HCT116 (cell line): ENCODE results near the gene TGM4. TPM values are rescaled to one million over a fixed set of nuclear protein-coding genes. Genes with fewer than 3 reads are reported as not detected.

Experiments
- ATAC-seq: fragments of 200-7000 bp; cut with Tn5 transposase; 2 replicates; pipeline ENCODE4 v1.9.1; 2020; ENCODE audit warnings: mild to moderate bottlenecking, moderate library complexity
- BruUV-seq: library from RNA; stranded (reverse); fragments of 400-500 nt; replicated peaks from 2 replicates; lab custom pipeline; 2021; lab: Mats Ljungman, UMichigan
- CTCF ChIA-PET: fragments of 300-600 bp; sonication (Branson Sonifier 250); formaldehyde crosslinking; loops from one replicate; lab custom pipeline; 2021; ENCODE audit warnings: antibody characterized with exemption; lab: Charles Lee
- POLR2A ChIA-PET: fragments of 300-600, 350-600 bp; sonication (Branson Sonifier 250); formaldehyde crosslinking; loops from one replicate; lab custom pipeline; 2021; ENCODE audit warnings: antibody characterized with exemption; lab: Charles Lee
- RAD21 ChIA-PET, 2 experiments: fragments of 300-600 bp; sonication (Branson Sonifier 250); formaldehyde crosslinking; loops; one replicate each; lab custom pipeline; 2023; ENCODE audit warnings: low total read pairs in 2 of 2; ENCODE audit not compliant: uncharacterized antibody in 2 of 2, unreplicated experiment in 2 of 2, low non-redundant PET in 1 of 2; lab: Charles Lee
- DNase-seq: peaks from one replicate; pipeline ENCODE4 v3.0.0-alpha.2; 2010; ENCODE audit warnings: low read depth, low spot score
- H2AFZ ChIP-seq: fragments of 200-600 bp; shearing (Covaris generic), sonication (generic); 2 replicates; pipeline ENCODE4 v1.6.1; 2017; ENCODE audit warnings: low read depth, mixed run types, mixed read lengths, antibody characterized with exemption, low read length; ENCODE audit not compliant: poor library complexity, severe bottlenecking
- H3K27ac ChIP-seq: 2 replicates; pipeline ENCODE4 v1.5.1; 2012; ENCODE audit warnings: low read depth, low read length
- H3K27me3 ChIP-seq: fragments of 200-600 bp; sonication (generic); 2 replicates; pipeline ENCODE4 v1.6.1; 2016; ENCODE audit warnings: mixed run types, low read length, mixed read lengths; ENCODE audit not compliant: insufficient read depth
- H3K36me3 ChIP-seq, 2 experiments: fragments of 200-500 bp in 1 of 2; fragments of 200-600 bp in 1 of 2; sonication (Bioruptor generic) in 1 of 2; sonication (generic) in 1 of 2; 2 replicates each; pipeline versions ENCODE4 v1.5.1 to v1.6.1; 2014 to 2016; ENCODE audit warnings: low read length in 2 of 2, inconsistent platforms in 1 of 2, mixed read lengths in 1 of 2, mixed run types in 1 of 2; ENCODE audit not compliant: insufficient read depth in 2 of 2, control insufficient read depth in 1 of 2
- H3K4me1 ChIP-seq, 2 experiments: fragments of 200-600 bp in 1 of 2; sonication (generic) in 1 of 2; 2 replicates each; pipeline versions ENCODE4 v1.5.1 to v1.6.1; 2012 to 2017; ENCODE audit warnings: low read length in 2 of 2, inconsistent platforms in 1 of 2, mild to moderate bottlenecking in 1 of 2, mixed read lengths in 1 of 2, mixed run types in 1 of 2, moderate library complexity in 1 of 2; ENCODE audit not compliant: insufficient read depth in 2 of 2, control insufficient read depth in 1 of 2
- H3K4me2 ChIP-seq: fragments of 200-600 bp; sonication (generic); 2 replicates; pipeline ENCODE4 v1.6.1; 2017; ENCODE audit warnings: mixed run types, low read length, mixed read lengths
- H3K4me3 ChIP-seq, 2 experiments: fragments of 200-600 bp in 1 of 2; sonication (generic) in 1 of 2; replicated peaks in 1 of 2; 2 replicates each; pipeline ENCODE4 v1.5.1; 2011 to 2016; ENCODE audit warnings: low read length in 2 of 2, control low read depth in 1 of 2, low read depth in 1 of 2, mild to moderate bottlenecking in 1 of 2, mixed read lengths in 1 of 2, mixed run types in 1 of 2
- H3K79me2 ChIP-seq: fragments of 200-600 bp; sonication (generic); 2 replicates; pipeline ENCODE4 v1.6.1; 2017; ENCODE audit warnings: mild to moderate bottlenecking, mixed run types, low read length, moderate library complexity, mixed read lengths; ENCODE audit not compliant: insufficient read depth
- H3K9ac ChIP-seq: fragments of 200-600 bp; sonication (generic); 2 replicates; pipeline ENCODE4 v1.6.1; 2016; ENCODE audit warnings: low read length, mixed read lengths
- H3K9me2 ChIP-seq: fragments of 200-600 bp; sonication (generic), shearing (Covaris generic); 2 replicates; pipeline ENCODE4 v1.6.1; 2017; ENCODE audit warnings: mixed run types, mild to moderate bottlenecking, moderate library complexity; ENCODE audit not compliant: insufficient read depth
- H3K9me3 ChIP-seq, 2 experiments: fragments of 200-500 bp in 1 of 2; fragments of 200-600 bp in 1 of 2; sonication (Bioruptor generic) in 1 of 2; sonication (generic) in 1 of 2; 2 replicates each; pipeline ENCODE4 v1.6.1; 2014 to 2017; ENCODE audit warnings: low read length in 2 of 2, mixed read lengths in 2 of 2, inconsistent platforms in 1 of 2, low read depth in 1 of 2, mild to moderate bottlenecking in 1 of 2, mixed run types in 1 of 2, moderate library complexity in 1 of 2; ENCODE audit not compliant: control insufficient read depth in 1 of 2, insufficient read depth in 1 of 2
- H4K20me1 ChIP-seq: fragments of 200-600 bp; sonication (generic), shearing (Covaris generic); 2 replicates; pipeline ENCODE4 v1.6.1; 2017; ENCODE audit warnings: mixed run types, mild to moderate bottlenecking, moderate library complexity; ENCODE audit not compliant: insufficient read depth
- CBX3 ChIP-seq: IDR thresholded peaks from 2 replicates; pipeline ENCODE4 v1.6.1; 2012; ENCODE audit warnings: low read depth
- EZH2phosphoT487 ChIP-seq: fragments of 200-600 bp; IDR thresholded peaks from 2 replicates; pipeline ENCODE4 v1.6.1; 2018; ENCODE audit warnings: antibody characterized with exemption, borderline replicate concordance
- FOSL1 ChIP-seq: IDR thresholded peaks from 2 replicates; pipeline ENCODE4 v1.6.1; 2012; ENCODE audit warnings: low read depth
- POLR2A ChIP-seq: IDR thresholded peaks from 2 replicates; pipeline ENCODE4 v1.7.0; 2011; ENCODE audit warnings: borderline replicate concordance; ENCODE audit not compliant: insufficient read depth, insufficient read length; ENCODE audit errors: extremely low read depth
- SRF ChIP-seq: IDR thresholded peaks from 2 replicates; pipeline ENCODE4 v1.6.1; 2012; ENCODE audit warnings: low read depth
- ZNF274 ChIP-seq: fragments of 200-500 bp; sonication (Bioruptor generic); IDR thresholded peaks from 2 replicates; pipeline ENCODE4 v1.6.1; 2014; ENCODE audit warnings: mild to moderate bottlenecking, low read depth, low read length, inconsistent platforms
- intact Hi-C: fragments of 100-400 bp; cut with micrococcal nuclease; formaldehyde crosslinking; loops from 2 replicates; pipeline ENCODE4 v1.10.0; 2022
- total RNA-seq: library from RNA; stranded (reverse); gene quantifications from one replicate; pipeline ENCODE4 v1.2.1, GENCODE V29; 2021; ENCODE audit not compliant: unreplicated experiment
- TF ChIP-seq, protein P1 (sequence below): IDR thresholded peaks from 2 replicates; pipeline ENCODE4 v1.6.1; 2012
- TF ChIP-seq, protein P2 (sequence below), 3 experiments: fragments of 200-600 bp in 1 of 3; sonication (generic) in 1 of 3; IDR thresholded peaks in 2 of 3; conservative IDR thresholded peaks in 1 of 3; 2 replicates each; pipeline ENCODE4 v1.5.1; 2012 to 2017; ENCODE audit warnings: low read depth in 2 of 3, low read length in 2 of 3, antibody characterized with exemption in 1 of 3, borderline replicate concordance in 1 of 3, control low read depth in 1 of 3, mild to moderate bottlenecking in 1 of 3, mixed read lengths in 1 of 3, mixed run types in 1 of 3, moderate library complexity in 1 of 3; ENCODE audit not compliant: insufficient read depth in 1 of 3
- TF ChIP-seq, protein P3 (sequence below): IDR thresholded peaks from 2 replicates; pipeline ENCODE4 v1.6.1; 2012
- TF ChIP-seq, protein P4 (sequence below): IDR thresholded peaks from 2 replicates; pipeline ENCODE4 v1.6.1; 2011; ENCODE audit warnings: mild to moderate bottlenecking, low read length, moderate library complexity; ENCODE audit not compliant: insufficient replicate concordance; ENCODE audit errors: extremely low read depth

Gene TGM4
- total RNA-seq, 1 experiment from 2014 or later, result not detected

DNA sequence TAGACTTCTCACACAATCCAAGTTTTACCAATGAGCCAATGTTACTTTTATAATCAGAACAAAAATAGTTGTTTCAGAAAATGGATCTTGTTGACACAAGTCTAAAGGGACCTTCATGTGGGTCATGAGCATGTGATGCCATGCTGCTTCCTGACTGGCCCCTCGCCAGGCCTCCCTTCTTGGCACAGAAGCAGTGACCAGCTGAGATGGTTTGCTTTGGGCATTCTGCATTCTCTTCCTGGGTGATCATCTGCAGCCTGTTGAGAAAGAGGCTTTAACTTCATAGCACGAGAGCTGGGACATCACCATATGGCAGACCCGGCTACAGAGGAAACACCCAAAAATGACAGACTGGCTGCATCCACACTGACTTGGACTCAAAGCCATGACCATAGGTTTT is 45.7 kb downstream of the TGM4 start:
- no peak for TF ChIP-seq ZNF274
- TF ChIP-seq, protein P1, sequence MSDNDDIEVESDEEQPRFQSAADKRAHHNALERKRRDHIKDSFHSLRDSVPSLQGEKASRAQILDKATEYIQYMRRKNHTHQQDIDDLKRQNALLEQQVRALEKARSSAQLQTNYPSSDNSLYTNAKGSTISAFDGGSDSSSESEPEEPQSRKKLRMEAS, result no peak
- TF ChIP-seq, protein P2, sequence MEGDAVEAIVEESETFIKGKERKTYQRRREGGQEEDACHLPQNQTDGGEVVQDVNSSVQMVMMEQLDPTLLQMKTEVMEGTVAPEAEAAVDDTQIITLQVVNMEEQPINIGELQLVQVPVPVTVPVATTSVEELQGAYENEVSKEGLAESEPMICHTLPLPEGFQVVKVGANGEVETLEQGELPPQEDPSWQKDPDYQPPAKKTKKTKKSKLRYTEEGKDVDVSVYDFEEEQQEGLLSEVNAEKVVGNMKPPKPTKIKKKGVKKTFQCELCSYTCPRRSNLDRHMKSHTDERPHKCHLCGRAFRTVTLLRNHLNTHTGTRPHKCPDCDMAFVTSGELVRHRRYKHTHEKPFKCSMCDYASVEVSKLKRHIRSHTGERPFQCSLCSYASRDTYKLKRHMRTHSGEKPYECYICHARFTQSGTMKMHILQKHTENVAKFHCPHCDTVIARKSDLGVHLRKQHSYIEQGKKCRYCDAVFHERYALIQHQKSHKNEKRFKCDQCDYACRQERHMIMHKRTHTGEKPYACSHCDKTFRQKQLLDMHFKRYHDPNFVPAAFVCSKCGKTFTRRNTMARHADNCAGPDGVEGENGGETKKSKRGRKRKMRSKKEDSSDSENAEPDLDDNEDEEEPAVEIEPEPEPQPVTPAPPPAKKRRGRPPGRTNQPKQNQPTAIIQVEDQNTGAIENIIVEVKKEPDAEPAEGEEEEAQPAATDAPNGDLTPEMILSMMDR (IDR thresholded peaks at IDR 0.05 in 2 of 3, conservative IDR thresholded peaks at IDR 0.05 in 1 of 3; ENCODE audit: borderline replicate concordance in 1 of 3, insufficient read depth in 1 of 3, low read depth in 2 of 3, low read length in 2 of 3), result no peak
- TF ChIP-seq POLR2A, result no peak
- TF ChIP-seq FOSL1, result no peak
- TF ChIP-seq CBX3, result no peak
- no peak for TF ChIP-seq SRF
- TF ChIP-seq, protein P3, sequence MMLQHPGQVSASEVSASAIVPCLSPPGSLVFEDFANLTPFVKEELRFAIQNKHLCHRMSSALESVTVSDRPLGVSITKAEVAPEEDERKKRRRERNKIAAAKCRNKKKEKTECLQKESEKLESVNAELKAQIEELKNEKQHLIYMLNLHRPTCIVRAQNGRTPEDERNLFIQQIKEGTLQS, result no peak
- TF ChIP-seq EZH2phosphoT487, result no peak
- TF ChIP-seq, protein P4, sequence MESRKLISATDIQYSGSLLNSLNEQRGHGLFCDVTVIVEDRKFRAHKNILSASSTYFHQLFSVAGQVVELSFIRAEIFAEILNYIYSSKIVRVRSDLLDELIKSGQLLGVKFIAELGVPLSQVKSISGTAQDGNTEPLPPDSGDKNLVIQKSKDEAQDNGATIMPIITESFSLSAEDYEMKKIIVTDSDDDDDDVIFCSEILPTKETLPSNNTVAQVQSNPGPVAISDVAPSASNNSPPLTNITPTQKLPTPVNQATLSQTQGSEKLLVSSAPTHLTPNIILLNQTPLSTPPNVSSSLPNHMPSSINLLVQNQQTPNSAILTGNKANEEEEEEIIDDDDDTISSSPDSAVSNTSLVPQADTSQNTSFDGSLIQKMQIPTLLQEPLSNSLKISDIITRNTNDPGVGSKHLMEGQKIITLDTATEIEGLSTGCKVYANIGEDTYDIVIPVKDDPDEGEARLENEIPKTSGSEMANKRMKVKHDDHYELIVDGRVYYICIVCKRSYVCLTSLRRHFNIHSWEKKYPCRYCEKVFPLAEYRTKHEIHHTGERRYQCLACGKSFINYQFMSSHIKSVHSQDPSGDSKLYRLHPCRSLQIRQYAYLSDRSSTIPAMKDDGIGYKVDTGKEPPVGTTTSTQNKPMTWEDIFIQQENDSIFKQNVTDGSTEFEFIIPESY, result no peak
- Histone ChIP-seq H3K4me1 (no peaks in the 10 kb centered on the region), H4K20me1 (no peaks in the 10 kb centered on the region), H3K4me3 (no peak overlapping the region), H3K36me3 (peaks cover 0 to 7% of the 10 kb centered on the region in 2 experiments; a peak in 2 of 4 replicates), H3K27ac (no peak overlapping the region), H2AFZ (no peak overlapping the region), H3K9me2 (no peaks in the 10 kb centered on the region), H3K9ac (no peak overlapping the region), H3K9me3 (no peaks in the 10 kb centered on the region), H3K4me2 (no peak overlapping the region), H3K79me2 (no peaks in the 10 kb centered on the region), H3K27me3 (no peaks in the 10 kb centered on the region)
- POLR2A ChIA-PET, result no interaction called here
- DNase-seq, result no peak
- intact Hi-C loops, result no loop called here
- CTCF ChIA-PET, result no interaction called here
- RAD21 ChIA-PET, result no interaction called here
- ATAC-seq, result no peak
- no TSS peak for BruUV-seq
